Tibial nerve (tissue), 4 donors: ENCODE results near the gene SLAMF9.

Experiments
- EP300 ChIP-seq, 2 donors: sonication (generic); formaldehyde crosslinking; IDR thresholded peaks; one replicate each; pipeline ENCODE4 v1.6.1; 2017; ENCODE audit warnings: antibody characterized with exemption in 2 of 2, mild to moderate bottlenecking in 1 of 2
- TF ChIP-seq, protein P1 (sequence below), 5 experiments: fragments of 200-600 bp in 3 of 5; fragments of 450-650 bp in 2 of 5; sonication (generic) in 3 of 5; IDR thresholded peaks; one replicate each; pipeline ENCODE4 v1.5.1; 2016 to 2019; ENCODE audit warnings: antibody characterized with exemption in 5 of 5, mild to moderate bottlenecking in 3 of 5, moderate library complexity in 2 of 5

DNA sequence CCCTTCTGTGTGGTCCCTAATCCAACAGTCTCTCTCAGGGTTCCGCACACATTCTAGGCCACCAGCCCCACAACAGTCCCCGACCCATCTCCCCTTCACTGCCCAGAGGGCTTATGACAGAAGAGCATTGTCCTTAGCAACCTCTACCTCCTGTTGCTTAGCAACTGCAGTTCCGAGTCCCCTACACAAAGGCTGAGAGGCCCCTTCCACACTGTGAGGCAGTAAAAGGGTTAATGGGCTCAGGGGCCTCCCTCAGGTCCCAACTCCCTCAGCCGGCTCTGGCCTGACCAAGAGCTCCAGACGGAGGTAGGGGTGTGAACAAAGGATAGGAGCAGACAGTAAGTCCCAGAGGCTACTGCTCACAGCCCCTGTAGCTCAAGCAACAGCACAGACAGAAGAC lies 12.9 kb downstream of the SLAMF9 start:
- TF ChIP-seq, protein P1, sequence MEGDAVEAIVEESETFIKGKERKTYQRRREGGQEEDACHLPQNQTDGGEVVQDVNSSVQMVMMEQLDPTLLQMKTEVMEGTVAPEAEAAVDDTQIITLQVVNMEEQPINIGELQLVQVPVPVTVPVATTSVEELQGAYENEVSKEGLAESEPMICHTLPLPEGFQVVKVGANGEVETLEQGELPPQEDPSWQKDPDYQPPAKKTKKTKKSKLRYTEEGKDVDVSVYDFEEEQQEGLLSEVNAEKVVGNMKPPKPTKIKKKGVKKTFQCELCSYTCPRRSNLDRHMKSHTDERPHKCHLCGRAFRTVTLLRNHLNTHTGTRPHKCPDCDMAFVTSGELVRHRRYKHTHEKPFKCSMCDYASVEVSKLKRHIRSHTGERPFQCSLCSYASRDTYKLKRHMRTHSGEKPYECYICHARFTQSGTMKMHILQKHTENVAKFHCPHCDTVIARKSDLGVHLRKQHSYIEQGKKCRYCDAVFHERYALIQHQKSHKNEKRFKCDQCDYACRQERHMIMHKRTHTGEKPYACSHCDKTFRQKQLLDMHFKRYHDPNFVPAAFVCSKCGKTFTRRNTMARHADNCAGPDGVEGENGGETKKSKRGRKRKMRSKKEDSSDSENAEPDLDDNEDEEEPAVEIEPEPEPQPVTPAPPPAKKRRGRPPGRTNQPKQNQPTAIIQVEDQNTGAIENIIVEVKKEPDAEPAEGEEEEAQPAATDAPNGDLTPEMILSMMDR (IDR thresholded peaks at IDR 0.05) = no peak
- no peak for TF ChIP-seq EP300 (IDR thresholded peaks at IDR 0.05)
